ENCODE results near the gene CACNA1I. TPM values are rescaled to one million over a fixed set of nuclear protein-coding genes. Genes with fewer than 3 reads are reported as not detected.

CACNA1I gene
- total RNA-seq, 2 donors from 2014 or later = 0.08 TPM; not detected in 1

DNA sequence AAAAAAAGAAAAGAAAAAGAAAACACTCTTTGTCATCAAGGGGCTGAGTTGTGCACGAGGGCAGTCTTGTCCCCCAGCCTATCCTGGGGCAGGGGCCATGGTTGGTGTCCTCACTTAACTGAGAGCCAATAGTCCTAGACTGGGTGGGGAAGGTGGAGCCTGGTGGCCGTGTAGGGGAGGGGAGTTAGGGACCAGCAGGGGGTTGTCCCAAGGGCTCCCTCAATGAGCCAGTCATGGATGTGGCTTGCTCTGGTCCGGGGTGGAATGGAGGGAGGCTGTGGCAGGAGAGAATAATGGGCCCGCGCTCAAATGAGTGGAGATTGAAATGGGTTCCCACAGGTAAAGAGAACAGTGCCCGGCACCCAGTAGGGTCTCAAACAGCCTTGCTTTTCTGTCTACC lies 46.2 kb downstream of the CACNA1I start:
- no peak overlapping the region for H3K4me3 ChIP-seq
- TF ChIP-seq, protein P1, sequence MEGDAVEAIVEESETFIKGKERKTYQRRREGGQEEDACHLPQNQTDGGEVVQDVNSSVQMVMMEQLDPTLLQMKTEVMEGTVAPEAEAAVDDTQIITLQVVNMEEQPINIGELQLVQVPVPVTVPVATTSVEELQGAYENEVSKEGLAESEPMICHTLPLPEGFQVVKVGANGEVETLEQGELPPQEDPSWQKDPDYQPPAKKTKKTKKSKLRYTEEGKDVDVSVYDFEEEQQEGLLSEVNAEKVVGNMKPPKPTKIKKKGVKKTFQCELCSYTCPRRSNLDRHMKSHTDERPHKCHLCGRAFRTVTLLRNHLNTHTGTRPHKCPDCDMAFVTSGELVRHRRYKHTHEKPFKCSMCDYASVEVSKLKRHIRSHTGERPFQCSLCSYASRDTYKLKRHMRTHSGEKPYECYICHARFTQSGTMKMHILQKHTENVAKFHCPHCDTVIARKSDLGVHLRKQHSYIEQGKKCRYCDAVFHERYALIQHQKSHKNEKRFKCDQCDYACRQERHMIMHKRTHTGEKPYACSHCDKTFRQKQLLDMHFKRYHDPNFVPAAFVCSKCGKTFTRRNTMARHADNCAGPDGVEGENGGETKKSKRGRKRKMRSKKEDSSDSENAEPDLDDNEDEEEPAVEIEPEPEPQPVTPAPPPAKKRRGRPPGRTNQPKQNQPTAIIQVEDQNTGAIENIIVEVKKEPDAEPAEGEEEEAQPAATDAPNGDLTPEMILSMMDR (IDR thresholded peaks at IDR 0.05) = no peak
- H3K27ac ChIP-seq = no peak overlapping the region
- no peaks in the 10 kb centered on the region for H3K4me1 ChIP-seq
- H3K27me3 ChIP-seq = peaks cover 0 to 4% of the 10 kb centered on the region in 2 donors
- no peak for DNase-seq (ENCODE audit: low spot score)
- peaks cover 0 to 5% of the 10 kb centered on the region in 2 donors for H3K9me3 ChIP-seq
- H3K36me3 ChIP-seq = no peaks in the 10 kb centered on the region

GRCh38 chr22:39617342-39617741 lies 46.8 kb downstream of the CACNA1I start:
- H3K4me1 ChIP-seq = no peaks in the 10 kb centered on the region
- H3K36me3 ChIP-seq = no peaks in the 10 kb centered on the region
- peaks cover 0 to 4% of the 10 kb centered on the region in 2 donors for H3K27me3 ChIP-seq
- H3K4me3 ChIP-seq = no peak overlapping the region
- H3K27ac ChIP-seq = no peak overlapping the region
- no peaks in the 10 kb centered on the region for H3K9me3 ChIP-seq
- DNase-seq (ENCODE audit: low spot score) = no peak
- TF ChIP-seq, protein P1 (IDR thresholded peaks at IDR 0.05) = no peak

- Histone ChIP-seq H3K27ac (no peak overlapping the region), H3K4me3 (no peak overlapping the region), H3K36me3 (no peaks in the 10 kb centered on the region), H3K4me1 (no peaks in the 10 kb centered on the region), H3K9me3 (no peaks in the 10 kb centered on the region), H3K27me3 (peaks cover 0 to 4% of the 10 kb centered on the region in 2 donors)
- no peak for DNase-seq (ENCODE audit: low spot score)
- TF ChIP-seq, protein P1 (IDR thresholded peaks at IDR 0.05) = no peak
Observed at GRCh38 chr22:39617970-39618757, 47.6 kb downstream of the CACNA1I start.

- Histone ChIP-seq H3K27me3 (peaks cover 0 to 4% of the 10 kb centered on the region in 2 donors), H3K36me3 (no peaks in the 10 kb centered on the region), H3K9me3 (no peaks in the 10 kb centered on the region), H3K4me1 (no peaks in the 10 kb centered on the region), H3K27ac (no peak overlapping the region), H3K4me3 (no peak overlapping the region)
- TF ChIP-seq, protein P1 (IDR thresholded peaks at IDR 0.05) = no peak
- DNase-seq (ENCODE audit: low spot score) = no peak
Observed at GRCh38 chr22:39618996-39619530, 48.5 kb downstream of the CACNA1I start.

- no peak overlapping the region for H3K27ac ChIP-seq
- no peaks in the 10 kb centered on the region for H3K9me3 ChIP-seq
- H3K4me3 ChIP-seq = no peak overlapping the region
- peaks cover 0 to 4% of the 10 kb centered on the region in 2 donors for H3K27me3 ChIP-seq
- no peaks in the 10 kb centered on the region for H3K36me3 ChIP-seq
- no peak for DNase-seq (ENCODE audit: low spot score)
- TF ChIP-seq, protein P1 (IDR thresholded peaks at IDR 0.05) = no peak
- H3K4me1 ChIP-seq = no peaks in the 10 kb centered on the region
Observed at GRCh38 chr22:39620924-39621690, 50.6 kb downstream of the CACNA1I start.

Data from right atrium auricular region (tissue), 2 donors.